WERI-Rb-1 (cell line): ENCODE measurements around the gene FOXD2.

Experiments used
- DNase-seq: peaks from one replicate; pipeline ENCODE4 v3.0.0-alpha.2; 2020
- H3K27ac ChIP-seq: fragments of 250-450 bp; sonication (Bioruptor Pico); 2 replicates; pipeline ENCODE4 v1.5.1; 2020; ENCODE audit warnings: mild to moderate bottlenecking, moderate library complexity
- H3K27me3 ChIP-seq: fragments of 250-450 bp; sonication (Bioruptor Pico); 2 replicates; pipeline ENCODE4 v1.5.1; 2021; ENCODE audit warnings: mild to moderate bottlenecking, low read depth, moderate library complexity; ENCODE audit not compliant: insufficient read depth, severe bottlenecking
- H3K36me3 ChIP-seq: fragments of 250-450 bp; sonication (Bioruptor Pico); 2 replicates; pipeline ENCODE4 v1.5.1; 2020; ENCODE audit warnings: mild to moderate bottlenecking, moderate library complexity
- H3K4me3 ChIP-seq: 2 replicates; pipeline ENCODE4 v1.5.1; 2011; ENCODE audit warnings: low read depth, mild to moderate bottlenecking, control low read depth, low read length
- H3K9me3 ChIP-seq: fragments of 250-450 bp; sonication (Bioruptor Pico); 2 replicates; pipeline ENCODE4 v1.5.1; 2021; ENCODE audit warnings: mild to moderate bottlenecking, moderate library complexity; ENCODE audit not compliant: severe bottlenecking
- CTCF ChIP-seq: IDR thresholded peaks from 2 replicates; pipeline ENCODE4 v1.5.1; 2011; ENCODE audit warnings: low read depth, mild to moderate bottlenecking, control low read depth, inconsistent platforms, low read length

FOXD2 gene

GRCh38 chr1:47417170-47418044 lies 20.4 kb upstream of the FOXD2 start:
- DNase-seq: no peak
- no peaks in the 10 kb centered on the region for H3K9me3 ChIP-seq
- H3K27me3 ChIP-seq: no peaks in the 10 kb centered on the region
- H3K4me3 ChIP-seq: no peak overlapping the region
- no peak for TF ChIP-seq CTCF
- H3K36me3 ChIP-seq: no peaks in the 10 kb centered on the region
- no peak overlapping the region for H3K27ac ChIP-seq

- H3K36me3 ChIP-seq: no peaks in the 10 kb centered on the region
- no peak for TF ChIP-seq CTCF
- no peaks in the 10 kb centered on the region for H3K27me3 ChIP-seq
Observed at GRCh38 chr1:47418122-47418521, 19.7 kb upstream of the FOXD2 start.

DNA sequence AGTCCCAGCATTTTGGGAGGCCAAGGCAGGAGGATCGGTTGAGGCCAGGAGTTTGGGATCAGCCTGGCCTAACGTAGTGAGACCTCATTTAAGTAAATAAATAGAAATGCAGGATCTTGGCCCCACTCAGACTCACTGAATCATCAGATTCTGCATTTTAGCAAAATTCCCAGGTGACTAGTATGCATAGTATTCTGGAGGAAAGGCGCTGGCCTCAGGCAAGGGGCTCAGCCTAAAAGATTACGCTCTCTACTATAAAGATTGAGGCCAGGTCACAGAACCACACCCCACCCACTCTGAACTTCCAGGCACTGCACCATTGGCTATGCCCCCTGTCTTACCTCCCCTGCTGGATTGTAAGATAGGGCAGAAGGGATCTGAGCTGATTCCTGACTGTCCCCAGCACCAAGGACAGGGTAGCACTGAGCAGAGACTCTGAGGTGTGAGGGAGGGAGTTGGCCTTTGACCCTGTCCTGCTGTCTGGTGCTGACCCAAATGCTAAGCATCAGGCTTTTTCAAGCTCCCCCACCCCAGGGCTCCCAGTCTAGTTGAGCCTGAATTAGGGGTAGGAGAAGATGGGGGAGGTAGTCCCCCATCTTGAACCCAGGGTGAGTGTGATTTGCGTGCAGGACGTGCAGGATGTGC lies 19.0 kb upstream of the FOXD2 start:
- H3K36me3 ChIP-seq: no peaks in the 10 kb centered on the region
- no peak overlapping the region for H3K4me3 ChIP-seq
- no peak for DNase-seq
- no peak for TF ChIP-seq CTCF
- no peaks in the 10 kb centered on the region for H3K27me3 ChIP-seq
- no peaks in the 10 kb centered on the region for H3K9me3 ChIP-seq
- H3K27ac ChIP-seq: no peak overlapping the region

More at GRCh38 chr1:47418122-47418521, 19.7 kb upstream of the FOXD2 start:
- Histone ChIP-seq H3K4me3 (no peak overlapping the region), H3K27ac (no peak overlapping the region), H3K9me3 (no peaks in the 10 kb centered on the region)
- DNase-seq: no peak

- no peak for DNase-seq
- no peaks in the 10 kb centered on the region for H3K9me3 ChIP-seq
- no peak for TF ChIP-seq CTCF
- H3K36me3 ChIP-seq: no peaks in the 10 kb centered on the region
- no peak overlapping the region for H3K27ac ChIP-seq
- no peak overlapping the region for H3K4me3 ChIP-seq
- H3K27me3 ChIP-seq: no peaks in the 10 kb centered on the region
Observed at GRCh38 chr1:47420547-47420946, 17.3 kb upstream of the FOXD2 start.

GRCh38 chr1:47423872-47424271 lies 14.0 kb upstream of the FOXD2 start:
- TF ChIP-seq CTCF: no peak
- H3K27ac ChIP-seq: no peak overlapping the region
- H3K9me3 ChIP-seq: no peaks in the 10 kb centered on the region
- no peaks in the 10 kb centered on the region for H3K27me3 ChIP-seq
- no peak overlapping the region for H3K4me3 ChIP-seq
- no peaks in the 10 kb centered on the region for H3K36me3 ChIP-seq
- no peak for DNase-seq
